Stimulated activated CD8-positive, alpha-beta memory T cell treated with anti-CD3 and anti-CD28 coated beads, Interleukin-4, amount 100 ng/mL, for 4 hours (primary cell): ENCODE results near the gene PEX11B.

ENCODE experiments used
- DNase-seq, 2 donors: peaks; one replicate each; pipeline ENCODE4 v3.0.0-alpha.2; 2020; ENCODE audit warnings: low read depth in 2 of 2, low spot score in 1 of 2

Gene PEX11B

GRCh38 chr1:145918144-145918991 is at the start of gene PEX11B:
Gene PEX11B (minus strand): TSS chr1:145918717. CDS start chr1:145918688, 29 bp downstream.
- DNase-seq: peak; percentile 77 to 82

- no peak for DNase-seq
Observed at GRCh38 chr1:145967288-145967687, 48.8 kb upstream of the PEX11B start.

- DNase-seq: no peak
Observed at GRCh38 chr1:145965119-145965744, 46.7 kb upstream of the PEX11B start.

- peak; percentile 78 to 83 for DNase-seq
Observed at GRCh38 chr1:145964328-145965118, 46.0 kb upstream of the PEX11B start, which contains the start of the genes ANKRD34A and POLR3GL. Gene ANKRD34A (minus strand): TSS chr1:145964575. CDS start chr1:145961759, 2,816 bp downstream. Gene POLR3GL (plus strand): TSS chr1:145964690. CDS start chr1:145974866, 10,176 bp downstream.

- no peak for DNase-seq
Observed at GRCh38 chr1:145963265-145964019, 44.9 kb upstream of the PEX11B start.

GRCh38 chr1:145962157-145963102 is 43.9 kb upstream of the PEX11B start:
- no peak for DNase-seq

GRCh38 chr1:145961425-145962156 is 43.1 kb upstream of the PEX11B start:
- DNase-seq: peak in 1 of 2 donors; percentile 38

GRCh38 chr1:145961109-145961424 is 42.5 kb upstream of the PEX11B start:
- no peak for DNase-seq

GRCh38 chr1:145960468-145961108 is 42.1 kb upstream of the PEX11B start:
- DNase-seq: peak in 1 of 2 donors; percentile 31

- DNase-seq: no peak
Observed at GRCh38 chr1:145959957-145960467, 41.5 kb upstream of the PEX11B start.

GRCh38 chr1:145959333-145959732 is 40.8 kb upstream of the PEX11B start:
- no peak for DNase-seq

- DNase-seq: no peak
Observed at GRCh38 chr1:145958734-145959133, 40.2 kb upstream of the PEX11B start.

GRCh38 chr1:145957443-145958319 is 39.2 kb upstream of the PEX11B start, which contains the start of gene LIX1L:
Gene LIX1L (minus strand): TSS chr1:145958017. CDS start chr1:145957927, 90 bp downstream.
- peak; percentile 83 to 87 for DNase-seq

GRCh38 chr1:145956781-145957442 is 38.4 kb upstream of the PEX11B start:
- DNase-seq: no peak

GRCh38 chr1:145956361-145956760 is 37.8 kb upstream of the PEX11B start:
- DNase-seq: no peak

GRCh38 chr1:145955436-145955835 is 36.9 kb upstream of the PEX11B start:
- DNase-seq: no peak

- no peak for DNase-seq
Observed at GRCh38 chr1:145953861-145954260, 35.3 kb upstream of the PEX11B start.
